Activated CD8-positive, alpha-beta memory T cell treated with anti-CD3 and anti-CD28 coated beads for 1 hour (primary cell): Measurements from ENCODE around the gene TMEM17.
"Not testable (repeated sequence)": the region's sequence is repeated elsewhere in the genome, so short reads cannot be mapped to it uniquely, and the experiment has no call there.

Experiments used
- DNase-seq, 2 donors: peaks; one replicate each; pipeline ENCODE4 v3.0.0-alpha.2; 2020; ENCODE audit warnings: low read depth in 1 of 2; ENCODE audit errors: extremely low read depth in 1 of 2

TMEM17 gene, protein sequence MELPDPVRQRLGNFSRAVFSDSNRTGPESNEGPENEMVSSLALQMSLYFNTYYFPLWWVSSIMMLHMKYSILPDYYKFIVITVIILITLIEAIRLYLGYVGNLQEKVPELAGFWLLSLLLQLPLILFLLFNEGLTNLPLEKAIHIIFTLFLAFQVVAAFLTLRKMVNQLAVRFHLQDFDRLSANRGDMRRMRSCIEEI

DNA sequence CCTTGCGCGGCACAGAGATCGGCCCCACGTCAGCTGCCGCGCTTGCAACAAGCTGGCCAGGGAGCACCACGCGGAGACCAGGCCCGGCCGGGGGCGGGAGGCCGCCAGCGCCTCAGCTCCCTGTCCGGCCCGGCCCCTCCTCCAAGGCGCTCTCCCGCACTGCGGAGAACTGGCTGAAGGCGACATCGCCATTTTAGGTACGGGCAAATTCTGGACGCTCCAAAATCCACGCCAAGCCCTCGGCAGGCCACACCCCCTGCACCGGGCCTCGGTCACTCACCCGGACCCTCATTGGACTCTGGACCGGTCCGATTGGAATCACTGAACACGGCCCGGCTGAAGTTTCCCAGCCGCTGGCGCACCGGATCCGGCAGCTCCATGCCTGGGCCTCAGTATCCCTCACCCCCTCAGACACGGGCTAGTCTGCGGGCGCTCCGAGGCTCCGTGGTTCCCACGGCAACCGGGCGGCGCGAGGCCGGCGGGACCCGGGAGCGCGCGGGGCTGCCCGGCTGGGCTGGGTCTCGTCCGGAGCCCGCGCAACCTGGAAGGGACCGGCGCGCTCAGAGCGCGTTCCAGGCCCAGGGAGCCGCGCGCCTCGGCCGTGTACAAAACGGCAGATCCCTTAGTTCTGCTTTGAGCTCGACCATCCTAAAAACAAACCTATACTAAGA lies at the start of gene TMEM17:
Gene TMEM17, minus strand, starts transcription at position 446 of the 671 bp plus-strand sequence. Its CDS starts 66 bp downstream, at position 380.
- DNase-seq = no peak

DNA sequence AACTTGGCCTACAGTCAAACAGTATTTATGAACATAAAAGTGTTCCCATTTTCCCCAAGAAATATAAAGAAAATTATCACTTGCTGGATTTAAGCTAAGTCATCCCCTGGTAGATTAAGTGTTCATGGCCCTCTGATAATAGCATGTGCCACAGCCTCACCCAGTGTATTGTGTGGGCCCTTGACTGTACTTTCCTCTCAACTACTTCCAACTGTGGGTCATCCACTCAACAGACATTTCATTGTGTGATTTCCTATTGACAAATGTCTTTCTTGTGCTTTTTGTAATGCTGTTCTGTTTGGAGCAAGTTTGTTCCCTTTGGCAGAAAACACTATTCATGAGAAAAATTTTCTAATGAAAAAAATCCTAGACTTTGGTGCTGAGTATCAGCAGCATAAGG lies 48.4 kb upstream of the TMEM17 start:
- no peak for DNase-seq

DNA sequence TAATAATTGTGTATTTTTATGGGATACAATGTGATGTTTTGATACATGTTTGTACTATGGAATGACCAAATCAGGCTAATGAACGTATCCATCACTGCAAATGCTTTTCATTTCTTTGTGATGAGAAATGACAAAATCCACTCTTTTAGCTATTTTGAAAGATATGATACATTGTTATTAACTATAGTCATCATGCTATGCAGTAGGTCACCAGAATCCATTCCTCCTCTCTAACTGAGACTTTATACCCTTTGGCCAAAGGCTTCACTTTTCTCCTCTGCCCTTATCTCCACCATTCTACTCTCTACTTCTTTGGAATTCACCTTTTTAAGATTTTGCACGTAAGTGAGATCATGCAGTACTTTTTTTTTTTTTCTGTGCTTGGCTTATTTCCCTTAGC lies 44.5 kb upstream of the TMEM17 start:
- no peak for DNase-seq

DNA sequence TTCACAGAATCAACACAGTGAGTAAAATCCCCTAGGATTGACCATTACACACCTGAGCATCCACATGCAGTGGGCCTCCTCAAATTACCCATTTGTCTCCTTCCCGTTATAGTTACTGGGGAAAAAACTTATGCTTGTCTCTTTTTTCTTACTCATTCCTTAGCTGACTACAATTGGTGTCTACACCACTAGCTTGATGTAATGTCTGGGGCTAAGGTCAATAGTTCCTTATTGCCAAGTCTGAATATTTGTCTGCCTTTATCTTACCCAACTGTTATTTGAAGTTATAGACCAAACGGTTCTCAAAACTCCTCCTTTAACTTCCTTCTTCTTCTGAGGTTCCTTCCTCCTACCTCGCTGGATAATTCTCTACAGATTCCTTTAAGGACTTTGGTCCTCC lies 41.9 kb upstream of the TMEM17 start:
- no peak for DNase-seq

DNA sequence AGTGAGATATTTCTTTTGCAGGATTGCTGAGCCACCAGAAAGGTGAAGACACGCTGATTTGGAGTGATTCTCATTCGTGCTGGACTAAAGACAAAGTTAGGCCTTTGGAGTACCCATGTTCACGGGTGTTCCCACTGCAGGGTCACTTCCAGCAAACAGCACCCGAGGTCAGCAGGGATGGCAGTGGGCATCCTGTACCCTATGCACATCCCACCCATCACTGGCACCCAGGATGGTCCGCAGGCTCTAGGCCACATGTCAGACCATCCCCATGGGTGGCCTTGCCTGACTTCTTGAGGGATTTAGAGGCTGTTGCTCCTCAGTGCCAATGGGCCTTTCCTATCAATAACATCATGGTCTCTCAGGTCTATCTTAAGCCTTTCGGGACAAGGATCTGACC lies 39.3 kb upstream of the TMEM17 start:
- no peak for DNase-seq

DNA sequence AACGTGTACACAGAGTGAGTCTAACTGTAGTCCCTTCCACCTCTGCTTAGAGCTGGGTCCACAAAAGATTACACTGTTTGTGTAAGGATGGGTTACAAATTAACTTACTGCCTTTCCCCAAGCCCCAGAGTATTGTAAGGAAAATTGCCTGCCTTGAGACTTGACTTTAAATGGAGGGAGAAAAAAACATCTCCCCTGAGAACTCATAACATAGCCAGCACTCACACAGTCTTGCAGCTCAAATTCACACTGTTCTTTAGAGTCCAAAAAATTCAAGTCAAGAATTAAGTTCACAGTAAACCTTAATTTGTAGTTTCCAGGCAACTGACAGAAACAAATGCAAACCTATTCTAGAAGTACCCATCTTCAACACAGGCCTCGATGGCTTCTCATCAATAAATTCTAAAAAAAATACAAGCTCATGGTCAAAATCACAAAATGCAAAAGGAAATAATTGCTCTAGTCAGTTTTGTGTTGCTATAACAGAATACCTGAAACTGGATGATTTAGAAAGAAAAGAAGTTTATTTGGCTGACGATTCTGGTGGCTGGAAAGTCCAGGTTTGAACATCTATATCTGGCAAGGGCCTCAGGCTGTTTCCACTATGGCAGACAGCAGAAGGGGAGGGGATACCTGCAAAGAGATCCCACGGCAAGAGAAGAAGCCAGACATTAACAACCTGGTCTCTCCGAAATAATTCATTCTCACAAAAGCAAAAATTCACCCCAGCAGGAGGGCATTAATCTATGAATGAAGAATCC lies 34.6 kb upstream of the TMEM17 start:
- DNase-seq = no peak

DNA sequence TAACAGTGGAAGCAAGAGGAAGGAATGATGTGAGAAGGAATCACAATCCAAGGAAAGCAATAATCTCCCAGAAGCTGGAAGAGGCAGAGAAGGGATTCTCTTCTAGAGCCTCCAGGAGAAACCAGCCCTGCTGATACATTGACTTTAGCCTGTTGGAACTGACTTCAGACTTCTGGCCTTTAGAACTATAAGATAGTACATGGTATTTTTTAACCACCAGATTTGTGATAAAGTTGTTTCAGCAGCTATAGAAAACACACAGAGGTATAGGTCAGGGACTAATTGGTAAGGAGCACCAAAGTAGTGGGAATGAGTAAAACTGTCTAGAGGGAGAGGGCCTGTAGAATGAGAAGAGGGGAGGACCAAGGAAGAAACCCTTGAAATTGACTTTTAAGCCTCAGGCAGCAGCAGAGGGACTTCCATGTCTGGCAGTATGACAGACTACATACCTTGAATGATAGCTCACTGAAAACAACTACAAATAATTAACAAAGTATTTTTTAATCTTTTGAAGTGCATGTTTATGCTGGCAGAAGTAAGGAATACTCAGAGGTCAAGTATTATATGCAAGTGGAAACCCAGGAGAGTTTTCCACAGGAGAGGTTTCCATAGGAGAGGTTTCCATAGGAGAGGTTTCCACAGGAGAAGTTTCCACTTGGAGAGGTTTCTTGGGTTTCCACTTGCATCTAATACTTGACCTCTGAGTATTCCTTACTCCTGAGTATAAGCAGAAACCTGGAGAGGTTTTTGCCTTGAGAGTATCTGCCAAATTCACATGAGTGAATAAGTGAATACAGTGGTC lies 33.8 kb upstream of the TMEM17 start:
- no peak for DNase-seq

DNA sequence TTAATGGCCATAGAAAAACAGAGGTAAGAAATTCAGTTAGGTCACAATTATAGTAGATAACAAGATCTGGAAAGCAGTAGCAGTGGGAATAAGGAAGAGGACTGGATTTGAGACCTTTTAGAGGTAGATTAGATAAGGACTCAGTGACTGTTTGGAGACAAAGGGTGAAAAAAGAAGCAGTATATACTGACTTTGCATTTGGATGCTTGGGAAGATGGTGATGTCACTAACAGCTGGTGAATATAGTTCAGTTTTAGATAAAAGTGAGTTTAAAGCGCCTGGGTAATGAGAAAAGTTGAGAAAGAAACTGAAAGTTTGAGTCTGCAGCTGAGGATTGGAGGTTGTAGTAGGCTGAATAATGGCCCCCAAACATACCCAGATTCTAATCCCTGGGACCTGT lies 32.8 kb upstream of the TMEM17 start:
- DNase-seq = no peak

DNA sequence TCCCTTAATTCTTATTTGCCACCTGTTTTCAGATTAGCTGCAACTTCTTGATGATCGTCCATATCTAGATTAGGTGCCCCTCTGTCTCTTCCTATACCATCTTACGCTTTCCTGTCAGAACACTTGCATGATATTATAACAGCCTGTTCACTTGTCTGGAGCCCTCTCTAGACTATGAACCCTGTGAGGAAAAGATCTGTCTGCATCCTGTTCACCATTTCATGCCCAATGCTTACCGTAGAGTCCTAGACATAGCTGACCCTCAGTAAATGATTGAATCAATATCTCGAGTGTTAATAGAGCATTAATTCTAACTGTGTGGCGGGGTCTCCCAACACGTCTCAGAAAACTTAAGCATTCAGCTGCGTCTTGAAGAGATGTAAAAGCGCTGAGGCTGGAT lies 31.8 kb upstream of the TMEM17 start:
- no peak for DNase-seq

DNA sequence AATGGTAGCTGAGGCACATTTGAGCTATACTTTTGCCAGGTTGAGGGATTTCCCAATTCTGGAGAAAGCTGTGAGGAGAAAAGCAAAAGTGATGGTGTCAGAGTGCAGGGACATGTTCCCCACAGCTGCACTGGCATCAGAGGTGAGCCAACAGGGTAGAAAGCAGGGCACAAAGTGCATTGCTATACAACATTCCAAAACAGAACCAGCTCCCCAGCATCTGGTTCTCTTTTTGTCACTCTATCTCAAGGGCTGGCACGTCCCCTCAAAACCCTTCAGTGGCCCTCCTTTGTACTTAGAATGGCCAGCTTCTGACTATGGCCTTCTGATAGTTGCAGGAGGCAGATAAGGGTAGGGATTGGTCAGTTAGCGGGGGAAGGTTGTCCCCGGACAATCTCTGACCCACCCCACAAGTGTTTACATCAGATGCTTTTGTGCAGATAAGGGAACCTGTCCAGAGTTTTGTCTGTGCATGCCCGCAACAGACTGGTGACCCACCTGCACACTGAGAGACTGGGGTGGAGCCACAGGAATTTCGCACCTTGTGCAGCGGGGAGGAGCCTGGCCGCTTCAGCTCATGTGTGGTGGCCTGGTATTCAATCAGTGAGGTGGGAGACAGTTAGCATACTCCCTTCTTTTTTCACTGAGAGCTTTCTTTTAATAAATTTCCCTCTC lies 31.0 kb upstream of the TMEM17 start:
- no peak for DNase-seq

DNA sequence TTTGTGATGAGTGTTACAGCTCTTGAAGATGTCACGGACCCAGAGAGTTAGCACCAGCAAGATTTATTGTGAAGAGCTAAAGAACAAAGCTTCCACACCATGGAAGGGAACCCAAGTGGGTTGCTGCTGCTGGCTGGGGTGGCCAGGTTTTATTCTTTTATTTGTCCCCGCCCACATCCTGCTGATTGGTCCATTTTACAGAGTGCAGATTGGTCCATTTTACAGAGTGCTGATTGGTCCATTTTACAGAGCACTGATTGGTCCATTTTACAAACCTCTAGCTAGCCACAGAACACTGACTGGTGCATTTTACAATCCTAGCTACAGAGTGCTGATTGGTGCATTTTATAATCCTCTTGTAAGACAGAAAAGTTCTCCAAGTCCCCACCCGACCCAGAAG lies 29.5 kb upstream of the TMEM17 start:
- not testable (repeated sequence) for DNase-seq

DNA sequence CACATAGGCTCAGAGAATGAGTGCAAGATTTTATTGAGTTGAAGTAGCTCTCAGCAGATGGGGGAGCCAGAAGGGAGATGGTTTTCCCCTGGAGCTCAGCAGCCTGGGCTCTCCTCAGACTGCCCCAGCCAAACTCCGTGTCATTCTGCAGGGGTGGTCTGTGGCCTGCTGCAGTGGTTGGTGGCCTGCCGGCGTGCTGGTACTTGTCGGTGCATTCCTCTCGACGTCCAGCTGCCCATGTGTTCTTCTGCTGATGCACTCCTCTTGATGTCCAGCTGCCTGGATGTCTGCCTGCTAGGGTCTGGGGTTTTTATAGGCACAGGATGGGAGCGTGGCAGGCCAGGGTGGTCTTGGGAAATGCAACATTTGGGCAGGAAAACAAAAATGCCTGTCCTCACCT lies 25.6 kb upstream of the TMEM17 start:
- DNase-seq = no peak

DNA sequence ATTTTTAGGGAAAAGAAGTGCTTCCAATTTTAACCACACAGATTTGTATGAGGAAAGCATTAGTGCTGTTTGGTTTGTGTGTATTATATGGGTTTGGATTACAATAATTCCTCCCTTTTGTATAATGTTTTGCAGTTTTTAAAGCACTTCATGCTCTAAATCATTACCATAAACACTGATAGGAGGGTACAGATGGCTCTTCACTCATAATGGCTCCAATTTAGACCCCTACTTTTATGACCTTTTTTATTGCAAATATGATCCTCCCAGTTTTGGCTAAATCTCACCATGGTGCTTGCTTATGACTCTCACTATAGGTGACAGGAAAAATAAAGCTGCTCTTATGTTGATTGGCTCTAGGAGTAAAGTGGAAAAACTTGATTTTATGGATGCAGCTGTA lies 23.8 kb upstream of the TMEM17 start:
- no peak for DNase-seq

DNA sequence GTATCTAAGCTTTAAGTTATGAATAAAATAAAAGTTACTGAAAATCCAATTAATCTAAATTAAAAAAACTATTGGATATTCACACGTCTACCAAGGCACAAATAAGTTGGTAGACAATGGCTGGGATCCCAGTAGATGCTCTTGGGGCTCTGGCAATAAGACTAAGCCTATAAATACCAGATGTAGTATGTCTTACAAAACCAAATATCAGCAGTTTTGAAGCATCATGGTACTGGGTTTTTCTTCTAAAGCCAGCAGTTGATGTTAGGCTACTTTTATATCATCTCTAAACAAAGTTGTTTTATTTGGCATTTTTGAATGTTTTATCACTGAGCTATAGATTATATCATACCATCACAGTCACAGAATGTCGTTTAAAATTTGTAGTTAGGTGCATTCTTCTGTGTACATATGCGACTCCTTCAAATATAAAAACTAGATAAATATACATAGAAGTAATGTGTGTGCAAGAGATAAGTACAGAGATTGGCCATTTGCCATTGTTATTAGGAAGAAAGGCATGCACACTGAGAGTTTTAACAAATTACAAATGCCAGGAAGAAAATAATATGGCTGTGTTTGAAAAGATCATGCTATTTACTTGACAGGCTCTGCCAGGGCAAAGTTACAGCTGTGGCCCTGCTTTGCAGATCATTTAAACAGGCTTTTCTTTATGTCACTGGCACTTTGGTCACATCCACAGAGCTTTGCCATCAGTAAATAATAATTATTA lies 21.6 kb upstream of the TMEM17 start:
- no peak for DNase-seq

DNA sequence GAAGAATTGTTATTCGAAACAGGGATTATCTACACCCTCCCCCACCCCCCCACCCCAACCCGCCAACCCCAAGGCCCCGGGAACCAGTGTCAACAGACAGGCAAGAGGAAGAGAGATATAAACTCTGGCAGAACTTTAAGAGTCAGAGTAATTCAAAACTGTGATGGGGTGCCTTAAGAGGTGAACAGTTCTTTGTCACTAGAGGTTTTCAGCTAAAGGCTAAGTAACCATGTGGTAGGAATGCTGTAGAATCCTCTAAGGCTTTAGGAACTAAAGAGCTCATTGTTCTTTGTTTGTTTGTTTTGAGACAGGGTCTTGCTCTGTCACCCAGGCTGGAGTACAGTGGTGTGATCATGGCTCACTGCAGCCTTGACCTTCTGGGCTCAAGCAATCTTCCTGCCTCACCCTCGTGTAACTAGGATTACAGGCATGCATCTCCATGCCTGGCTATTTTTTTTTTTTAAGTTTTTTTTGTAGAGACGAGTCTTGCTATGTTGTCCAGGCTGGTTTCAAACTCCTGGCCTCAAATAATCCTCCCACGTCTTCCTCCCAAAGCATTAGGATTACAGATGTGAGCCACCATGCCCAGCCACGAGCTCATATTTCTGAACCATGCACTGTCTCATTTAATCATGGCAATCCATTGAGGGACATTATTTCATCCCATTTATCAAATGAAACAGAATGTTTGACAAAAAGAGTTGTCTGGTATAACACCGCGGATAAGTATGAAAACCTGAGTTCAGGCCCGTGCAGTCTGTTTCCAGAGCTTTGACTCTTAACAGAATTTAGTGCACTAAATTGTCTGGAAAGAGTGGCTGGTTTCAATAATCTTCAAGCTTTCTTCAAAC lies 20.8 kb upstream of the TMEM17 start:
- DNase-seq = no peak

DNA sequence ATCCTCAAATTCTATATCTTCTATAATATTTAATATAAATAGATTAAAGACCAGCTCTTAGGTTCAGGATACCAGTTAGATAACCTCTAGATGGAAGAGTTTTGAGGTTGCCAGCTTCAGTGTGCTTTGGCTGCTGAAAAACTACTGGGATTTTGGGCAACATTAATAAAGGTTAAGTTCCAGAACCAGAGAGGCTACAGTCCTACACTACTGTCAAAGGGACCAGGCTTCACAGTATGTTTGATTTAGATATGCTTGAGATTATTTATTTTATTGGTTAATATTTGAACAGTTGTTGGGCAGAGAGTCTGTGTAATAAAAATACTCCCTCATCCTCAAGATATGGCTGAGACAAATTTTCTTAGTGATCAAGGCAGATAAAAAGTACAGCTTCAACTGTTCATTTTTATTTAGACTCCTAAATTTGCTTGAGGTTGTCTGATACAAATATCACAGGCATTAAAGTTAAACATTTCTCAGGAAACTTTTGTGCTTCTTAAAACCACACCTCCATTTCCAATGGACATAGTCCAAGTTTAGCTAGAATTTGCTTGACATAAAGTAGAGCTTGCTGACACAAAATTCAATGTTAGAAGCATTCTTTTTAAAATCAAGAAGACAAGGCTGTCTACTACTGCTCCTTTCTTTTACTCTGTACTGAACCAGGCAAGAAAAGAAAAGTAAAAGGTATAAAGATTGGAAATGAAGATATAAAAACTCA lies 19.7 kb upstream of the TMEM17 start:
- no peak for DNase-seq

DNA sequence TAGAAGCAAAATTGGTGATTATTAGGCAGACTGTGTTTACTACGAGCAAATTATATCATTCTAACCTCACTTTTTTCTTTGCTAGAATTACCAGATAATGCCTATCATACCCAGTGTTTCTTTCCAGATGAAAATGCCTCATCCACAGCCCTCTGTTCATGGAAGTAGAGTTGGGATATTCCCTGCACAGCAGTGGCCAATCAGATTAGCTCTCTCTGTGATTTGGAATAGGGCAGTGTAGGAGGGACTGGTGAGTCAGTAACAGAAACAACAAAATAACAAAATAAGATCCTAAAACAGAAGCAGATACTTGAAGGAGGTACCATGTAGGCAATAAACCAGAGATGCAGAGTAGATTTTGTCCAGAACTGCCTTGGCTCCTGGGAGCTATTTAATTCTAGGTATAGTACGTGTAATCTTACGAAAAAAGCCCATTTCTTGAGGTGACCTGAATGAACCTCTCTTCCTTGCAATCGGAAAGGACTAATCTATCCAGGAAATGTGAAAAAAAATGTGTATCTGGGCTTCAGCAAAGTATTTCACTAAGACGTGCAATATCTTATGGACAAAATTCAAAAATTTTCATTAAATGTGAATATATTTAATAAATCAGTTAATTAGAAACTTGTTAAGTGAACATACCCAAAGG lies 18.4 kb upstream of the TMEM17 start:
- DNase-seq = no peak

DNA sequence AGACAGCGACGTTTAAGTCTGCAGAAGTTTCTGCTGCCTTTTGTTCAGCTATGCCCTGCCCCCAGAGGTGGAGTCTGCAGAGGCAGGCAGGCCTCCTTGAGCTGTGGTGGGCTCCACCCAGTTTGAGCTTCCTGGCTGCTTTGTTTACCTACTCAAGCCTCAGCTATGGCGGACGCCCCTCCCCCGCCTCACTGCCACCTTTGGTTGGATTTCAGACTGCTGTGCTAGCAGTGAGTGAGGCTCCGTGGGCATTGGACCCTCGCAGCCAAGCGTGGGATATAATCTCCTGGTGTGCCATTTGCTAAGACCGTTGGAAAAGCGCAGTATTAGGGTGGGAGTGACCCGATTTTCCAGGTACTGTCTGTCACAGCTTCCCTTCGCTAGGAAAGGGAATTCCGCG lies 15.1 kb upstream of the TMEM17 start:
- not testable (repeated sequence) for DNase-seq
